Gastroesophageal sphincter (tissue), 3 donors: Measurements from ENCODE around the gene TTLL5.

Experiments used
- EP300 ChIP-seq: sonication (generic); formaldehyde crosslinking; IDR thresholded peaks from one replicate; pipeline ENCODE4 v1.6.1; 2017; ENCODE audit warnings: antibody characterized with exemption, mild to moderate bottlenecking
- TF ChIP-seq, protein P1 (sequence below), 4 experiments: fragments of 200-600 bp in 2 of 4; fragments of 450-650 bp in 2 of 4; sonication (generic) in 1 of 4; IDR thresholded peaks; one replicate each; pipeline ENCODE4 v1.5.1; 2017 to 2019; ENCODE audit warnings: antibody characterized with exemption in 4 of 4, mild to moderate bottlenecking in 2 of 4, moderate library complexity in 2 of 4

DNA sequence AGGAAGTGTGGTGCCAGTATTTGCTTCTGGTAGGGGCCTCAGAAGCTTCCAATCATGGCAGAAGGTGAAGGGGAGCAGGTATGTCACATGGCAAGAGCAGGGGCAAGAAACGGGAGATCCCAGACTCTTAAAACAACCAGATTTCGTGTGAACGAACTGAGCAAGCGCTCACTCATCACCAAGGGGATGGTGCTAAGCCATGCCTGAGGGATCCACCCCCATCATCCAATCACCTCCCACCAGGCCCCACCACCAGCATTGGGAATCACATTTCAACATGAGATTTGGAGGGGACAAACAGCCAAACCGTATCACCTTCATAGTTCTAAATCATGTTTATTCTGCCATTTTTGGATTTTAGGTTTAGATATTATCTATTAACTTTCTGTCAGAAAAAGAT, 179.9 kb downstream of the TTLL5 start:
- TF ChIP-seq, protein P1, sequence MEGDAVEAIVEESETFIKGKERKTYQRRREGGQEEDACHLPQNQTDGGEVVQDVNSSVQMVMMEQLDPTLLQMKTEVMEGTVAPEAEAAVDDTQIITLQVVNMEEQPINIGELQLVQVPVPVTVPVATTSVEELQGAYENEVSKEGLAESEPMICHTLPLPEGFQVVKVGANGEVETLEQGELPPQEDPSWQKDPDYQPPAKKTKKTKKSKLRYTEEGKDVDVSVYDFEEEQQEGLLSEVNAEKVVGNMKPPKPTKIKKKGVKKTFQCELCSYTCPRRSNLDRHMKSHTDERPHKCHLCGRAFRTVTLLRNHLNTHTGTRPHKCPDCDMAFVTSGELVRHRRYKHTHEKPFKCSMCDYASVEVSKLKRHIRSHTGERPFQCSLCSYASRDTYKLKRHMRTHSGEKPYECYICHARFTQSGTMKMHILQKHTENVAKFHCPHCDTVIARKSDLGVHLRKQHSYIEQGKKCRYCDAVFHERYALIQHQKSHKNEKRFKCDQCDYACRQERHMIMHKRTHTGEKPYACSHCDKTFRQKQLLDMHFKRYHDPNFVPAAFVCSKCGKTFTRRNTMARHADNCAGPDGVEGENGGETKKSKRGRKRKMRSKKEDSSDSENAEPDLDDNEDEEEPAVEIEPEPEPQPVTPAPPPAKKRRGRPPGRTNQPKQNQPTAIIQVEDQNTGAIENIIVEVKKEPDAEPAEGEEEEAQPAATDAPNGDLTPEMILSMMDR (IDR thresholded peaks at IDR 0.05), result no peak
- TF ChIP-seq EP300, result no peak
